Epithelial cell of proximal tubule (primary cell): Measurements from ENCODE around the gene KLF14. TPM values are rescaled to one million over a fixed set of nuclear protein-coding genes. Genes with fewer than 3 reads are reported as not detected.

ENCODE experiments used
- DNase-seq: peaks from one replicate; pipeline ENCODE4 v3.0.0-alpha.2; 2011; ENCODE audit warnings: low read depth
- H3K4me3 ChIP-seq: 2 replicates; pipeline ENCODE4 v1.5.1; 2011; ENCODE audit warnings: low read depth, mild to moderate bottlenecking, low read length
- total RNA-seq: library from RNA; depleted of rRNA; stranded (reverse); fragments of >200 nt; gene quantifications from 2 replicates; pipeline ENCODE4 v1.2.3, GENCODE V29; 2015
- TF ChIP-seq, protein P1 (sequence below): conservative IDR thresholded peaks from 2 replicates; pipeline ENCODE4 v1.5.1; 2012; ENCODE audit warnings: low read depth, mild to moderate bottlenecking, low read length

The KLF14 gene
- total RNA-seq, 1 donor from 2014 or later: not detected

- DNase-seq: no peak
- TF ChIP-seq, protein P1, sequence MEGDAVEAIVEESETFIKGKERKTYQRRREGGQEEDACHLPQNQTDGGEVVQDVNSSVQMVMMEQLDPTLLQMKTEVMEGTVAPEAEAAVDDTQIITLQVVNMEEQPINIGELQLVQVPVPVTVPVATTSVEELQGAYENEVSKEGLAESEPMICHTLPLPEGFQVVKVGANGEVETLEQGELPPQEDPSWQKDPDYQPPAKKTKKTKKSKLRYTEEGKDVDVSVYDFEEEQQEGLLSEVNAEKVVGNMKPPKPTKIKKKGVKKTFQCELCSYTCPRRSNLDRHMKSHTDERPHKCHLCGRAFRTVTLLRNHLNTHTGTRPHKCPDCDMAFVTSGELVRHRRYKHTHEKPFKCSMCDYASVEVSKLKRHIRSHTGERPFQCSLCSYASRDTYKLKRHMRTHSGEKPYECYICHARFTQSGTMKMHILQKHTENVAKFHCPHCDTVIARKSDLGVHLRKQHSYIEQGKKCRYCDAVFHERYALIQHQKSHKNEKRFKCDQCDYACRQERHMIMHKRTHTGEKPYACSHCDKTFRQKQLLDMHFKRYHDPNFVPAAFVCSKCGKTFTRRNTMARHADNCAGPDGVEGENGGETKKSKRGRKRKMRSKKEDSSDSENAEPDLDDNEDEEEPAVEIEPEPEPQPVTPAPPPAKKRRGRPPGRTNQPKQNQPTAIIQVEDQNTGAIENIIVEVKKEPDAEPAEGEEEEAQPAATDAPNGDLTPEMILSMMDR: no peak
- no peak overlapping the region for H3K4me3 ChIP-seq
Measured at GRCh38 chr7:130708766-130709165, 25.2 kb downstream of the KLF14 start.

- DNase-seq: no peak
Measured at GRCh38 chr7:130708001-130708400, 26.0 kb downstream of the KLF14 start.

DNA sequence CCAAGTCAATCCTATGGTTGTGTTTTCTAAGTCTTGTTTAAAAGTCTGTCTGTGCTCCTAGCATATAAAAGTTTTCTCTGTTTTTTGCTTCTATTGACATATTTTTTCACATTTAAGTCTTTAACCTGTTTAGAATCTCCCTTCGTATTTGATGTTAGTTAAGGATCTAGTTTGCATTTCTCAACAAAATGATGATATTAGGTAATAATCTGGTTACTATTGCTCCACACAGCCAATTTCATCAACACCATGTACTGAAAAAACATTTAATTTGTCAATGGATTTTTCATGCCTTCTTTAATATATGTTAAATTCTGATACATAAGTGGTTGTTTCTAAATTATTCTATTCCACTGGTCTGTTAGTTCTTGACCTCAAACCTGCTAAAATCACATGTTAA is 30.2 kb downstream of the KLF14 start:
- no peak overlapping the region for H3K4me3 ChIP-seq
- DNase-seq: no peak
- TF ChIP-seq, protein P1: no peak

More at GRCh38 chr7:130708001-130708400, 26.0 kb downstream of the KLF14 start:
- TF ChIP-seq, protein P1: no peak
- no peak overlapping the region for H3K4me3 ChIP-seq

GRCh38 chr7:130701650-130702049 is 32.4 kb downstream of the KLF14 start:
- H3K4me3 ChIP-seq: no peak overlapping the region
- TF ChIP-seq, protein P1: no peak
- no peak for DNase-seq

DNA sequence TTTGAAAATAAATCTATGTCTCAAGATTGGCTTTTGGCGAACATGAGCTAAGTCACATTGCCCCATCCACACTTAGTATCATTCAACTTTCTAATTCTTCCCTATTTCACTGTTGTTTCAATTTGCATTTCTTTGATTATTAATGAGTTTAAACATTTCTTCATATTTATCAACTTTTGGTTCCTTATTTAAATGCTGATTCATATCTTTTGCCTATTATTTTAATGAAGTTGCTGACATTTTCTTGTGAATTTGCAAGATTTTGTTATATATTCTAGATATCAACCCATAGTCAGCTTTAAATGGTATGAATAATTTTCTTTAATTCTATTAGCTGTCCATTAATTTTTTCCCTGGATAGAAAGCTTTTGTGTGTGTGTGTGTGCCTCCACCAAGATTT is 33.2 kb downstream of the KLF14 start:
- TF ChIP-seq, protein P1: no peak
- H3K4me3 ChIP-seq: no peak overlapping the region
- no peak for DNase-seq

DNA sequence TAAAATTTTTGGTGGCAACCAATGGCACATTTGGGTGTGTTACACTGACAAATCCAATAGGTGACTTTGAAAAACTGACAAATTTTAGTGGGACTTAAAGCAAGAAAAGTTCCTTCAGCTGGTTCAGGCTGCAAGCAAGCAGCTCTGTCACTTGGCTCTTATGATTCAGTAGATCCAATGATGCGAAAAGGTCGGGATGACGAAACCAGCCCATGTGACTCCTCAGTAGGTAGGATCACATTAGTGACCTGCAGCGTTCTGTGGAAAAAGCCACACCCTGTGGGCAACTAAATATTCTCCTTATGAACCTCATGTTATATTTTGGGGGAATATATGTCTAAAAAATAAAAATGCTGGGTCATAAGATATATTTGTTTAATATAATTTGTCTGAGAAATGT is 34.3 kb downstream of the KLF14 start:
- DNase-seq: no peak
- TF ChIP-seq, protein P1: no peak

DNA sequence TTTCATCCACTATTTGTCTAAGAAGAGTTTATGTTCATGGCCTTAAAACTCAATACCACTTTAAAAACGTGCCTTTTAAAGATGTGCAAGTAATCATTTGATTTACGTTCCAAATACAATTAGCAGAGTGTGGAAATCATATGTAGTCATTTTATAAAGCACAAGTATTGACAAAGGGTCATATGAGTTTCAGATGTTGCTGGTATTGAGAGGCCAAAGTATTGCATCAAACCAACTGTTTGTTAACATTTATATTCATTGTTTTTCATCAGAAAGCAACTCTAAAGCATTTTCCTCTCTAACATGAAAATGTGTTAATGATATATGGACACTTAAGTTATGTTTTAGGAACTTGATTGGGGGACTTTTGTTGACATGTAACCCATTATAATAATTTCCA is 36.2 kb downstream of the KLF14 start:
- DNase-seq: no peak
- TF ChIP-seq, protein P1: no peak
- H3K4me3 ChIP-seq: no peak overlapping the region

More for the DNA sequence above, 34.3 kb downstream of the KLF14 start:
- no peak overlapping the region for H3K4me3 ChIP-seq
